Measurements from ENCODE around the gene FRMD8. TPM values are rescaled to one million over a fixed set of nuclear protein-coding genes. Genes with fewer than 3 reads are reported as not detected.

FRMD8 gene
- polyA plus RNA-seq, 1 donor from 2014 or later, result 22.2 TPM

DNA sequence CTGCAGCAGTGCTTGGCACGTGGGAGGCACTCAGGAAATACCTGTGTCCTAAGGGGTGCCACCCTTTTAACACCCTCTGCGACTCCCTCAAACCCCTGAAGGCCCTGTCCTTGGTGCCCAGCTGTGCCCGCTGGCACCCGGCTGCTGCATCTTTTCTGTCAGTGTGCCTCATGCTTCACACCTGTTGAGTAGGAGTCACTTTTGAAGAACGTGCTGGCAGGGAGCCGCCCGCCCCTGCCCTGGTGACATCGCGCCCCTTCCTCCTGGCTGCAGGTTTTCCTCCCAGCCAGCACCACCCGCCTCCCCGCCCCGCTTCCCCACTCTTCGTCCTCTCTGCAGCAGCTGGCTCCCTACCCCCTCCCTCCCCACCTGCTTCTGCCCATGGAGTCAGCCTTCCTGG lies 17.8 kb downstream of the FRMD8 start:
- Histone ChIP-seq H3K36me3 (ENCODE audit: insufficient read depth, low read length) (no peaks in the 10 kb centered on the region), H3K79me2 (replicated peaks; ENCODE audit: insufficient read depth, low read length) (no peaks in the 10 kb centered on the region), H3K4me2 (ENCODE audit: low read length) (no peak overlapping the region), H3K9me2 (ENCODE audit: insufficient read depth, low read length) (no peaks in the 10 kb centered on the region), H3K27me3 (ENCODE audit: insufficient read depth, low read depth, low read length) (no peaks in the 10 kb centered on the region), H3K9ac (ENCODE audit: low read length) (no peak overlapping the region), H4K20me1 (ENCODE audit: insufficient read depth) (no peaks in the 10 kb centered on the region), H3K9me3 (ENCODE audit: low read length) (no peaks in the 10 kb centered on the region), H3F3A (ENCODE audit: insufficient read depth, low read length, poor library complexity, severe bottlenecking) (no peaks in the 10 kb centered on the region), H2AFZ (ENCODE audit: low read depth, low read length) (no peak overlapping the region), H3K27ac (ENCODE audit: low read length) (no peak overlapping the region), H3K4me3 (ENCODE audit: low read length) (no peak overlapping the region)
- TF ChIP-seq RAD21 (conservative IDR thresholded peaks at IDR 0.05), result no peak

DNA sequence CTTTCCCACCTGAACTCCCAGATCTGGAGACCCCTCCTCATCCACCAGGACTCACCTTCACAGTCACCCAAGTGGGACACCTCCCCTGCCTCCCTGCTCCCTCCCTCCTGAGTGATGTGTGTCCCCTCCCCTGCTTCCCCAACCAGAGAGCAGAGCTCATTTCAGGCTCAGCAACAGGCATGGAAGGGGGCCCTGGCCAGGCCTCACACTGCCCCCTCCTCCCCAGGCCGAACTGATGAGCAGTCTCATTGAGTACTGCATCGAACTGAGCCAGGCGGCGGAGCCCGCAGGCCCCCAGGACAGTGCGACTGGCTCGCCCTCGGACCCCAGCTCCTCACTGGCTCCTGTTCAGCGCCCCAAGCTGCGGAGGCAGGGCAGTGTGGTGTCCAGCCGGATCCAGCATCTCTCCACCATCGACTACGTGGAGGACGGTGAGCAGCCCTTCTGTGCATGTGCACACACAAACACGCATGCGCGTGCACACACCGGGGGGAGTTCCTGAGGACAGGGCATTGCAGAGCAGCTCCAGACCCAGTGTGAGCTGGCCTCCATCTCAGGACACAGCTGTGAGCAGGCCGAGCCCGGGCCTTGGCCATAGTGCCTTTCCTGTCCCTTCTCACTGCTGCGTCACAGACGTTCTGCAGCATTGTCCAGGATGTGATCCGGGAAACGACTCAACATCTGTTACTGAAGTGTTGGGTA lies 18.4 kb downstream of the FRMD8 start:
- Histone ChIP-seq H2AFZ (ENCODE audit: low read depth, low read length) (no peak overlapping the region), H3F3A (ENCODE audit: insufficient read depth, low read length, poor library complexity, severe bottlenecking) (no peaks in the 10 kb centered on the region), H3K27me3 (ENCODE audit: insufficient read depth, low read depth, low read length) (no peaks in the 10 kb centered on the region), H3K36me3 (ENCODE audit: insufficient read depth, low read length) (no peaks in the 10 kb centered on the region), H4K20me1 (ENCODE audit: insufficient read depth) (no peaks in the 10 kb centered on the region), H3K79me2 (replicated peaks; ENCODE audit: insufficient read depth, low read length) (no peaks in the 10 kb centered on the region), H3K9me2 (ENCODE audit: insufficient read depth, low read length) (no peaks in the 10 kb centered on the region), H3K4me3 (ENCODE audit: low read length) (no peak overlapping the region), H3K4me2 (ENCODE audit: low read length) (no peak overlapping the region), H3K9ac (ENCODE audit: low read length) (no peak overlapping the region), H3K27ac (ENCODE audit: low read length) (no peak overlapping the region), H3K9me3 (ENCODE audit: low read length) (no peaks in the 10 kb centered on the region)
- TF ChIP-seq POLR2AphosphoS5 (IDR thresholded peaks at IDR 0.05), result no peak
- TF ChIP-seq SMC3 (conservative IDR thresholded peaks at IDR 0.05; ENCODE audit: poor library complexity), result no peak
- TF ChIP-seq, protein P1, sequence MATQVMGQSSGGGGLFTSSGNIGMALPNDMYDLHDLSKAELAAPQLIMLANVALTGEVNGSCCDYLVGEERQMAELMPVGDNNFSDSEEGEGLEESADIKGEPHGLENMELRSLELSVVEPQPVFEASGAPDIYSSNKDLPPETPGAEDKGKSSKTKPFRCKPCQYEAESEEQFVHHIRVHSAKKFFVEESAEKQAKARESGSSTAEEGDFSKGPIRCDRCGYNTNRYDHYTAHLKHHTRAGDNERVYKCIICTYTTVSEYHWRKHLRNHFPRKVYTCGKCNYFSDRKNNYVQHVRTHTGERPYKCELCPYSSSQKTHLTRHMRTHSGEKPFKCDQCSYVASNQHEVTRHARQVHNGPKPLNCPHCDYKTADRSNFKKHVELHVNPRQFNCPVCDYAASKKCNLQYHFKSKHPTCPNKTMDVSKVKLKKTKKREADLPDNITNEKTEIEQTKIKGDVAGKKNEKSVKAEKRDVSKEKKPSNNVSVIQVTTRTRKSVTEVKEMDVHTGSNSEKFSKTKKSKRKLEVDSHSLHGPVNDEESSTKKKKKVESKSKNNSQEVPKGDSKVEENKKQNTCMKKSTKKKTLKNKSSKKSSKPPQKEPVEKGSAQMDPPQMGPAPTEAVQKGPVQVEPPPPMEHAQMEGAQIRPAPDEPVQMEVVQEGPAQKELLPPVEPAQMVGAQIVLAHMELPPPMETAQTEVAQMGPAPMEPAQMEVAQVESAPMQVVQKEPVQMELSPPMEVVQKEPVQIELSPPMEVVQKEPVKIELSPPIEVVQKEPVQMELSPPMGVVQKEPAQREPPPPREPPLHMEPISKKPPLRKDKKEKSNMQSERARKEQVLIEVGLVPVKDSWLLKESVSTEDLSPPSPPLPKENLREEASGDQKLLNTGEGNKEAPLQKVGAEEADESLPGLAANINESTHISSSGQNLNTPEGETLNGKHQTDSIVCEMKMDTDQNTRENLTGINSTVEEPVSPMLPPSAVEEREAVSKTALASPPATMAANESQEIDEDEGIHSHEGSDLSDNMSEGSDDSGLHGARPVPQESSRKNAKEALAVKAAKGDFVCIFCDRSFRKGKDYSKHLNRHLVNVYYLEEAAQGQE (IDR thresholded peaks at IDR 0.05; ENCODE audit: borderline replicate concordance), result no peak
- no peak for TF ChIP-seq EZH2 (IDR thresholded peaks at IDR 0.05; ENCODE audit: borderline replicate concordance, insufficient read depth, low read length, poor library complexity, severe bottlenecking)
- TF ChIP-seq MXI1 (conservative IDR thresholded peaks at IDR 0.05; ENCODE audit: poor library complexity, severe bottlenecking), result no peak
- TF ChIP-seq EP300 (conservative IDR thresholded peaks at IDR 0.05; ENCODE audit: poor library complexity, severe bottlenecking), result no peak
- TF ChIP-seq RAD21 (conservative IDR thresholded peaks at IDR 0.05), result no peak
- TF ChIP-seq, protein P2, sequence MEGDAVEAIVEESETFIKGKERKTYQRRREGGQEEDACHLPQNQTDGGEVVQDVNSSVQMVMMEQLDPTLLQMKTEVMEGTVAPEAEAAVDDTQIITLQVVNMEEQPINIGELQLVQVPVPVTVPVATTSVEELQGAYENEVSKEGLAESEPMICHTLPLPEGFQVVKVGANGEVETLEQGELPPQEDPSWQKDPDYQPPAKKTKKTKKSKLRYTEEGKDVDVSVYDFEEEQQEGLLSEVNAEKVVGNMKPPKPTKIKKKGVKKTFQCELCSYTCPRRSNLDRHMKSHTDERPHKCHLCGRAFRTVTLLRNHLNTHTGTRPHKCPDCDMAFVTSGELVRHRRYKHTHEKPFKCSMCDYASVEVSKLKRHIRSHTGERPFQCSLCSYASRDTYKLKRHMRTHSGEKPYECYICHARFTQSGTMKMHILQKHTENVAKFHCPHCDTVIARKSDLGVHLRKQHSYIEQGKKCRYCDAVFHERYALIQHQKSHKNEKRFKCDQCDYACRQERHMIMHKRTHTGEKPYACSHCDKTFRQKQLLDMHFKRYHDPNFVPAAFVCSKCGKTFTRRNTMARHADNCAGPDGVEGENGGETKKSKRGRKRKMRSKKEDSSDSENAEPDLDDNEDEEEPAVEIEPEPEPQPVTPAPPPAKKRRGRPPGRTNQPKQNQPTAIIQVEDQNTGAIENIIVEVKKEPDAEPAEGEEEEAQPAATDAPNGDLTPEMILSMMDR (IDR thresholded peaks at IDR 0.05; ENCODE audit: poor library complexity, severe bottlenecking), result no peak
- no peak for TF ChIP-seq TAF1 (IDR thresholded peaks at IDR 0.05; ENCODE audit: low read depth)

Data from neural cell (in vitro differentiated cells).